IMR-90 (cell line): ENCODE data around the gene PTH1R. TPM values are rescaled to one million over a fixed set of nuclear protein-coding genes. Genes with fewer than 3 reads are reported as not detected.

Experiments
- ATAC-seq: fragments of 200-7000 bp; cut with Tn5 transposase; 2 replicates; pipeline ENCODE4 v1.9.1; 2020; ENCODE audit warnings: low read depth, mild to moderate bottlenecking, moderate library complexity
- BruUV-seq: library from RNA; stranded (reverse); fragments of 400-500 nt; replicated peaks from 2 replicates; lab custom pipeline; 2021; lab: Mats Ljungman, UMichigan
- CTCF ChIA-PET: fragments of 300-600 bp; formaldehyde crosslinking; extraction: SDS; loops from one replicate; lab custom pipeline; 2021; ENCODE audit warnings: antibody characterized with exemption; lab: Yijun Ruan, JAX
- POLR2A ChIA-PET: fragments of 300-600 bp; sonication (Branson Sonifier 250); formaldehyde crosslinking; loops from one replicate; lab custom pipeline; 2022; ENCODE audit warnings: antibody characterized with exemption; ENCODE audit not compliant: unreplicated experiment; lab: Charles Lee
- DNase-seq: peaks from one replicate; pipeline ENCODE4 v3.0.0; 2013
- H2AFZ ChIP-seq: replicated peaks from 2 replicates; pipeline ENCODE3; 2013; ENCODE audit warnings: low read length, mild to moderate bottlenecking; ENCODE audit not compliant: poor library complexity
- H2AK5ac ChIP-seq: 2 replicates; pipeline ENCODE4 v1.6.1; 2013; ENCODE audit warnings: low read depth, low read length, inconsistent platforms
- H2AK9ac ChIP-seq: replicated peaks from 2 replicates; pipeline ENCODE3; 2013; ENCODE audit warnings: mild to moderate bottlenecking, low read depth, low read length, moderate library complexity; ENCODE audit not compliant: poor library complexity
- H2BK120ac ChIP-seq: 2 replicates; pipeline ENCODE4 v1.6.1; 2013; ENCODE audit warnings: low read depth, low read length, inconsistent platforms
- H2BK15ac ChIP-seq: 3 replicates; pipeline ENCODE4 v1.6.1; 2013; ENCODE audit warnings: low read depth, low read length, inconsistent platforms
- H2BK20ac ChIP-seq: 2 replicates; pipeline ENCODE4 v1.6.1; 2013; ENCODE audit warnings: low read depth, mild to moderate bottlenecking, inconsistent platforms, low read length, moderate library complexity
- H2BK5ac ChIP-seq: 2 replicates; pipeline ENCODE4 v1.6.1; 2013; ENCODE audit warnings: mild to moderate bottlenecking, low read depth, low read length, inconsistent platforms; ENCODE audit not compliant: poor library complexity, severe bottlenecking
- H3K14ac ChIP-seq: replicated peaks from 2 replicates; pipeline ENCODE4 v1.6.1; 2013; ENCODE audit warnings: low read depth, low read length, inconsistent platforms
- H3K18ac ChIP-seq: 2 replicates; pipeline ENCODE4 v1.6.1; 2013; ENCODE audit warnings: low read depth, low read length, control low read depth
- H3K23ac ChIP-seq: 2 replicates; pipeline ENCODE4 v1.6.1; 2013; ENCODE audit warnings: low read depth, low read length, inconsistent platforms
- H3K27ac ChIP-seq: 2 replicates; pipeline ENCODE4 v1.5.1; 2013; ENCODE audit warnings: mild to moderate bottlenecking, control low read depth, low read length; ENCODE audit not compliant: insufficient read depth
- H3K27me3 ChIP-seq: 2 replicates; pipeline ENCODE4 v1.6.1; 2013; ENCODE audit warnings: low read length; ENCODE audit not compliant: control insufficient read depth, insufficient read depth
- H3K36me3 ChIP-seq: 2 replicates; pipeline ENCODE4 v1.6.1; 2013; ENCODE audit warnings: low read length, mixed read lengths; ENCODE audit not compliant: control insufficient read depth, insufficient read depth
- H3K4ac ChIP-seq: 2 replicates; pipeline ENCODE4 v1.6.1; 2013; ENCODE audit warnings: low read depth, low read length, inconsistent platforms
- H3K4me1 ChIP-seq: 2 replicates; pipeline ENCODE4 v1.6.1; 2013; ENCODE audit warnings: low read length, mixed read lengths; ENCODE audit not compliant: control insufficient read depth, insufficient read depth
- H3K4me2 ChIP-seq: 2 replicates; pipeline ENCODE4 v1.6.1; 2013; ENCODE audit warnings: low read depth, mild to moderate bottlenecking, control low read depth, low read length, moderate library complexity
- H3K4me3 ChIP-seq: 2 replicates; pipeline ENCODE4 v1.5.1; 2013; ENCODE audit warnings: low read depth, mild to moderate bottlenecking, control low read depth, low read length, moderate library complexity; ENCODE audit not compliant: insufficient read depth
- H3K56ac ChIP-seq: 2 replicates; pipeline ENCODE4 v1.6.1; 2013; ENCODE audit warnings: low read length, inconsistent platforms; ENCODE audit not compliant: insufficient read depth; ENCODE audit errors: extremely low read depth
- H3K79me1 ChIP-seq, 2 experiments: 2 replicates each; pipeline ENCODE4 v1.6.1; 2013; ENCODE audit warnings: low read length in 2 of 2, inconsistent platforms in 1 of 2, low read depth in 1 of 2
- H3K9ac ChIP-seq: 2 replicates; pipeline ENCODE4 v1.6.1; 2013; ENCODE audit warnings: low read depth, low read length, control low read depth
- H3K9me1 ChIP-seq: 2 replicates; pipeline ENCODE4 v1.6.1; 2013; ENCODE audit warnings: low read length, inconsistent platforms; ENCODE audit not compliant: insufficient read depth
- H3K9me3 ChIP-seq: 2 replicates; pipeline ENCODE4 v1.6.1; 2013; ENCODE audit warnings: low read length; ENCODE audit not compliant: control insufficient read depth, insufficient read depth
- H4K20me1 ChIP-seq: 2 replicates; pipeline ENCODE4 v1.6.1; 2013; ENCODE audit warnings: low read length, inconsistent platforms; ENCODE audit not compliant: insufficient read depth
- H4K5ac ChIP-seq: 2 replicates; pipeline ENCODE4 v1.6.1; 2013; ENCODE audit warnings: mild to moderate bottlenecking, low read depth, low read length, control low read depth
- H4K8ac ChIP-seq, 2 experiments: 2 replicates each; pipeline ENCODE4 v1.6.1; 2013; ENCODE audit warnings: low read depth in 2 of 2, low read length in 2 of 2, control low read depth in 1 of 2, inconsistent platforms in 1 of 2
- H4K91ac ChIP-seq: 2 replicates; pipeline ENCODE4 v1.6.1; 2013; ENCODE audit warnings: low read depth, low read length, inconsistent platforms; ENCODE audit not compliant: insufficient read depth
- CEBPB ChIP-seq: IDR thresholded peaks from 2 replicates; pipeline ENCODE4 v1.6.1; 2012; ENCODE audit warnings: low read depth, low read length, improper control_type of control experiment
- CHD1 ChIP-seq: IDR thresholded peaks from 2 replicates; pipeline ENCODE4 v1.6.1; 2012; ENCODE audit warnings: low read depth, low read length, improper control_type of control experiment
- NFE2L2 ChIP-seq: fragments of 150-350 bp; IDR thresholded peaks from 2 replicates; pipeline ENCODE4 v1.6.1; 2016; ENCODE audit warnings: low read depth, mild to moderate bottlenecking, low read length
- RAD21 ChIP-seq: IDR thresholded peaks from 2 replicates; pipeline ENCODE4 v1.6.1; 2012; ENCODE audit warnings: low read length, improper control_type of control experiment
- SMC3 ChIP-seq: fragments of 150-350 bp; IDR thresholded peaks from 2 replicates; pipeline ENCODE4 v1.6.1; 2016; ENCODE audit warnings: low read depth, mild to moderate bottlenecking, antibody characterized with exemption, low read length, moderate library complexity
- WGBS, 2 experiments: methylation state at CpG; one replicate each; pipeline versions ENCODE4 v1.1.5 to v1.1.7; 2013; ENCODE audit warnings: missing lambda C conversion rate in 2 of 2; ENCODE audit not compliant: insufficient read length in 1 of 2; ENCODE audit errors: extremely low coverage in 2 of 2; 5-methylcytosine and 5-hydroxymethylcytosine counted together
- dilution Hi-C: fragments of 300-500 bp; cut with HindIII; formaldehyde crosslinking; loops from one replicate; pipeline ENCODE4 v1.14.3; 2018; ENCODE audit warnings: low sequenced_read_pairs; ENCODE audit not compliant: unreplicated experiment
- in situ Hi-C: fragments of 300-500 bp; cut with MboI; formaldehyde crosslinking; loops from 3 replicates; pipeline ENCODE4 v1.14.3; 2019; ENCODE audit warnings: low sequenced_read_pairs, inconsistent platforms, mixed read lengths
- intact Hi-C: fragments of 100-400 bp; cut with micrococcal nuclease; formaldehyde crosslinking; loops from 2 replicates; pipeline ENCODE4 v1.10.0; 2022
- polyA plus RNA-seq, 3 experiments: library from polyadenylated mRNA; depleted of rRNA; stranded (reverse); fragments of >200 nt; gene quantifications; 2 replicates each; pipeline ENCODE4 v1.2.3, GENCODE V29; 2012; ENCODE audit warnings: low replicate concordance in 1 of 3
- total RNA-seq: library from RNA; depleted of rRNA; stranded (reverse); fragments of >200 nt; gene quantifications from 2 replicates; pipeline ENCODE4 v1.2.3, GENCODE V29; 2012
- TF ChIP-seq, protein P1 (sequence below): fragments of 150-350 bp; IDR thresholded peaks from 2 replicates; pipeline ENCODE4 v1.6.1; 2016; ENCODE audit warnings: low read depth, mild to moderate bottlenecking, low read length, moderate library complexity, borderline replicate concordance
- TF ChIP-seq, protein P2 (sequence below): conservative IDR thresholded peaks from 2 replicates; pipeline ENCODE4 v1.5.1; 2012; ENCODE audit warnings: mild to moderate bottlenecking, low read depth, low read length, improper control_type of control experiment
- TF ChIP-seq, protein P3 (sequence below): fragments of 150-350 bp; IDR thresholded peaks from 2 replicates; pipeline ENCODE4 v1.6.1; 2017; ENCODE audit warnings: mild to moderate bottlenecking, antibody characterized with exemption, low read length, low read depth

The PTH1R gene
- total and polyA plus RNA-seq, 2 of the 4 experiments (the other 2 are of a cell fraction) = 0.15 to 0.18 TPM

DNA sequence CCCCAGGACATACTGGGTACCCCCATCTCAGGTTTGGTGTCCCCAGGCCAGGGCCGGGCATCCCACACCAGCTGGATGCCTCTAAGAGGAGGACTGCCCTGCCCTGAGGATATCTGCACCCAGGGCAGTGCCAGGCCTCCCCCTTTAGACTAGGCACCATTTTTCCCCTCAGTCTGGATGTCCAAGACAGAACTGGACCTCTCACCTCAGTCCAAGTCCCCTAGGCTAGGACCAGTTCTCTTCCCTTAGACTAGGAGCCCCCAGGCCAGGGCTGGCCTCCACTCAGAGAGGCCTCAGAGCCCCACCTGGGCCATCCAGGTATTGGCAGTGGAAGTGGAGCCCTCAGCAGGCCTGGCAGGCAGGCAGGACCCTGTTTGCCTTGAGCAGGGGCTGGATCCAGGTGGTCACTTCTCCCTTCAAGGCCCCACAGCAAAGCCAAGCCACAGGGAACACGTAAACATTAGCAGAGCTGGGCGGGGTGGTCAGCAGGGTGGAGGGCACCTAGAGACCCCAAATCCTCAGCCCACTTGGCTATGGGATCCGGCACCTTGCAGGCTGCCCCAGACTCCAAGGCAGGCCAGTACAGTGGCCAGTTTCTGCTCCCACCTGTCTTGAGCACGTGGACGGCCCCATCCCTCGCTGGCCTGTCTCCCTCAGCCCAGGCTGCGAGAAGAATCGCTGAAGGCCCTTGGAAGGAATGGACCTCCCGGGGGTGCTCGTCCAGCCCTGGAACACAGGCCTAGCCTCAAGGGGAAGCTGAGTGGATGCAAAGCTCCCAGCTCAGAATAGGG lies 28.3 kb downstream of the PTH1R start (continued):
- no peak for TF ChIP-seq RAD21

DNA sequence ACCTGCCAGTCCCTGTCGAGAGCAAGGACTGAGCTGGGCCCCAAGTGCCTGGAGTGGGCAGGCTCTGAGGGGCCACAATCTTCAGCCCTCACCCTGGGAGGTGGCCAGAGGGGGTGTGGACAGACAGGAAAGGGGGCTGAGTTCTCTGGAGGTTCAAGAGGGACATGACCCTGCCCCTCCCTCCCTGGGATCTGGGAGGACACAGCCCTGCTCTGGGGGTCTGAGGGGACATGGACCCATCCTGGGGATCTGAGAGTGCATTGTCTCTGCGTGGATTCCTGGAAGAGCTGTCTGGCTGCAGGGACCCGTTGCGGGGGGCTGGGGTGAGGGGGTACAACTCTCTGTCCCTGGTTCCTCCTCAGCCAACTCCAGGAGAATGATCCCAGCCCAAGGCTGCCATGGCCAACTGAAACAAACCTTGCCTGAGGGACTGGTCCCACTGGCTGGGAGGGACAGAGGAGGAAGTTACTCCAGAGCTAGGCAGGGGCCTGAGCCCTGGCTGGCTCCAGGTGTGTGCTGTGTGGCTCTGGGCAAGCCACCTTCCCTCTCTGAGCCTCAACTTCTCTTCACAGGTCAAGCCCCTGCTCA lies 29.0 kb downstream of the PTH1R start:
- Histone ChIP-seq H3K4ac (no peak overlapping the region), H3K4me1 (peaks cover 4% of the 10 kb centered on the region; the same call in 1 of the 2 replicates), H3K23ac (no peak overlapping the region), H3K9ac (no peak overlapping the region), H2AK5ac (no peak overlapping the region), H4K20me1 (no peaks in the 10 kb centered on the region), H3K4me2 (no peak overlapping the region), H3K9me3 (no peaks in the 10 kb centered on the region), H3K56ac (no peak overlapping the region), H3K9me1 (peaks cover 4% of the 10 kb centered on the region; the same call in 1 of the 2 replicates), H2BK5ac (no peak overlapping the region), H2AK9ac (peak overlapping the region; percentile 65), H4K5ac (no peak overlapping the region), H3K4me3 (no peak overlapping the region), H2AFZ (no peak overlapping the region), H3K36me3 (no peaks in the 10 kb centered on the region), H2BK20ac (no peak overlapping the region), H4K91ac (no peak overlapping the region), H3K79me1 (no peaks in the 10 kb centered on the region), H2BK120ac (no peak overlapping the region), H3K18ac (no peak overlapping the region), H3K27me3 (peaks cover 2% of the 10 kb centered on the region; the same call in 1 of the 2 replicates), H2BK15ac (no peak overlapping the region), H3K14ac (no peak overlapping the region), H3K27ac (no peak overlapping the region), H4K8ac (no peak overlapping the region)
- dilution Hi-C loops = no loop called here
- TF ChIP-seq, protein P1, sequence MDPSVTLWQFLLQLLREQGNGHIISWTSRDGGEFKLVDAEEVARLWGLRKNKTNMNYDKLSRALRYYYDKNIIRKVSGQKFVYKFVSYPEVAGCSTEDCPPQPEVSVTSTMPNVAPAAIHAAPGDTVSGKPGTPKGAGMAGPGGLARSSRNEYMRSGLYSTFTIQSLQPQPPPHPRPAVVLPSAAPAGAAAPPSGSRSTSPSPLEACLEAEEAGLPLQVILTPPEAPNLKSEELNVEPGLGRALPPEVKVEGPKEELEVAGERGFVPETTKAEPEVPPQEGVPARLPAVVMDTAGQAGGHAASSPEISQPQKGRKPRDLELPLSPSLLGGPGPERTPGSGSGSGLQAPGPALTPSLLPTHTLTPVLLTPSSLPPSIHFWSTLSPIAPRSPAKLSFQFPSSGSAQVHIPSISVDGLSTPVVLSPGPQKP = no peak
- TF ChIP-seq CEBPB (no peak), SMC3 (no peak), CHD1 (no peak), NFE2L2 (no peak)
- TF ChIP-seq, protein P2, sequence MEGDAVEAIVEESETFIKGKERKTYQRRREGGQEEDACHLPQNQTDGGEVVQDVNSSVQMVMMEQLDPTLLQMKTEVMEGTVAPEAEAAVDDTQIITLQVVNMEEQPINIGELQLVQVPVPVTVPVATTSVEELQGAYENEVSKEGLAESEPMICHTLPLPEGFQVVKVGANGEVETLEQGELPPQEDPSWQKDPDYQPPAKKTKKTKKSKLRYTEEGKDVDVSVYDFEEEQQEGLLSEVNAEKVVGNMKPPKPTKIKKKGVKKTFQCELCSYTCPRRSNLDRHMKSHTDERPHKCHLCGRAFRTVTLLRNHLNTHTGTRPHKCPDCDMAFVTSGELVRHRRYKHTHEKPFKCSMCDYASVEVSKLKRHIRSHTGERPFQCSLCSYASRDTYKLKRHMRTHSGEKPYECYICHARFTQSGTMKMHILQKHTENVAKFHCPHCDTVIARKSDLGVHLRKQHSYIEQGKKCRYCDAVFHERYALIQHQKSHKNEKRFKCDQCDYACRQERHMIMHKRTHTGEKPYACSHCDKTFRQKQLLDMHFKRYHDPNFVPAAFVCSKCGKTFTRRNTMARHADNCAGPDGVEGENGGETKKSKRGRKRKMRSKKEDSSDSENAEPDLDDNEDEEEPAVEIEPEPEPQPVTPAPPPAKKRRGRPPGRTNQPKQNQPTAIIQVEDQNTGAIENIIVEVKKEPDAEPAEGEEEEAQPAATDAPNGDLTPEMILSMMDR = no peak
- TF ChIP-seq, protein P3, sequence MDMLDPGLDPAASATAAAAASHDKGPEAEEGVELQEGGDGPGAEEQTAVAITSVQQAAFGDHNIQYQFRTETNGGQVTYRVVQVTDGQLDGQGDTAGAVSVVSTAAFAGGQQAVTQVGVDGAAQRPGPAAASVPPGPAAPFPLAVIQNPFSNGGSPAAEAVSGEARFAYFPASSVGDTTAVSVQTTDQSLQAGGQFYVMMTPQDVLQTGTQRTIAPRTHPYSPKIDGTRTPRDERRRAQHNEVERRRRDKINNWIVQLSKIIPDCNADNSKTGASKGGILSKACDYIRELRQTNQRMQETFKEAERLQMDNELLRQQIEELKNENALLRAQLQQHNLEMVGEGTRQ = no peak
- WGBS, 2 experiments = no CpG with 5 or more reads among the region's 4 CpGs
- no peak for DNase-seq
- ATAC-seq = no peak
- BruUV-seq = no TSS peak
- intact Hi-C loops = loop anchor here (5.0 kb wide), 1 partner anchor 419 kb away; no protein-coding TSS in a partner anchor
- in situ Hi-C loops = no loop called here
- POLR2A ChIA-PET = no interaction called here
- CTCF ChIA-PET = no interaction called here
